Measurements from ENCODE around the gene SUGT1. TPM values are rescaled to one million over a fixed set of nuclear protein-coding genes. Genes with fewer than 3 reads are reported as not detected.

SUGT1 gene
- total and polyA plus RNA-seq, 10 of the 15 experiments (the other 5 are each of a cell fraction or from before 2014, with no cell fraction given) = 46.7 to 122 (median 77.3) TPM

- TF ChIP-seq TCF7 (IDR thresholded peaks at IDR 0.05; ENCODE audit: borderline replicate concordance) (no peak), PAX8 (IDR thresholded peaks at IDR 0.05) (no peak), CUX1 (IDR thresholded peaks at IDR 0.05; ENCODE audit: insufficient replicate concordance, low read depth, low read length) (no peak), FOXK2 (IDR thresholded peaks at IDR 0.05) (no peak), RELA (IDR thresholded peaks at IDR 0.05; ENCODE audit: borderline replicate concordance, partially characterized antibody) (no peak), POLR2A (IDR thresholded peaks at IDR 0.05; ENCODE audit: low read depth, low read length) (no peak), JUNB (IDR thresholded peaks at IDR 0.05) (no peak)
Observed at GRCh38 chr13:52744842-52745375, 92.3 kb downstream of the SUGT1 start (continued).

- no peaks in the 10 kb centered on the region for H3K36me3 ChIP-seq (ENCODE audit: control insufficient read depth in 2 of 2, insufficient read depth in 2 of 2, low read length in 1 of 2)
- intact Hi-C loops (cut with micrococcal nuclease; ENCODE audit: unreplicated experiment) = no loop called here
- DNase-seq (ENCODE audit: low read depth, low spot score) (no peak), ATAC-seq (no peak), FAIRE-seq (no peak)
- RAD21 ChIA-PET (ENCODE audit: unreplicated experiment) = interaction anchor here (0.7 to 3.2 kb wide), 6 partner anchors 10 to 62 kb away, joined by 3 to 16 read pairs (median 4); no protein-coding TSS in a partner anchor
- POLR2A ChIA-PET = interaction anchor here (1.0 to 1.5 kb wide), 2 partner anchors 17 to 20 kb away, joined by 4 to 5 read pairs; no protein-coding TSS in a partner anchor
- 28% methylated on average over 3 of the region's 3 CpGs for WGBS (ENCODE audit: insufficient coverage, insufficient replicate concordance, low lambda C conversion rate, missing lambda C conversion rate)
- no TSS peak for BruUV-seq (replicated peaks)
- H3K27me3 ChIP-seq (replicated peaks in 1 of 2; ENCODE audit: control insufficient read depth in 2 of 2, insufficient read depth in 2 of 2, low read length in 1 of 2) = no peaks in the 10 kb centered on the region
- in situ Hi-C loops (cut with MboI) = no loop called here
- no peaks in the 10 kb centered on the region for H3K79me2 ChIP-seq (ENCODE audit: control insufficient read depth, insufficient read depth, low read length)
- no peak overlapping the region for H2AFZ ChIP-seq (ENCODE audit: control insufficient read depth, low read depth, low read length)
- H3K9me3 ChIP-seq (replicated peaks; ENCODE audit: control insufficient read depth, insufficient read depth, low read length) = no peaks in the 10 kb centered on the region
- H3K9ac ChIP-seq (ENCODE audit: control insufficient read depth, insufficient read depth, low read length) = no peak overlapping the region
- SMC1A ChIA-PET (ENCODE audit: uncharacterized antibody, unreplicated experiment) = interaction anchor here (0.7 to 7.4 kb wide), 11 partner anchors 8 to 222 kb away, joined by 3 to 52 read pairs (median 4); no protein-coding TSS in a partner anchor
- no peak overlapping the region for H3K27ac ChIP-seq (ENCODE audit: control insufficient read depth, insufficient read depth)
- H3K4me3 ChIP-seq = no peak overlapping the region
- CTCF ChIA-PET = interaction anchor here (1.1 to 2.4 kb wide), 4 partner anchors 10 to 222 kb away, joined by 3 to 14 read pairs (median 4); no protein-coding TSS in a partner anchor
- H3K4me2 ChIP-seq (ENCODE audit: control insufficient read depth, insufficient read depth) = no peak overlapping the region
- no peaks in the 10 kb centered on the region for H3K4me1 ChIP-seq (ENCODE audit: control insufficient read depth, insufficient read depth, low read length)
- H4K20me1 ChIP-seq (ENCODE audit: control insufficient read depth, insufficient read depth) = no peaks in the 10 kb centered on the region
- no peak for TF ChIP-seq STAT1 (conservative IDR thresholded peaks at IDR 0.05)
- no peak for TF ChIP-seq HCFC1 (IDR thresholded peaks at IDR 0.05; ENCODE audit: low read length)
- TF ChIP-seq SMARCA5 (IDR thresholded peaks at IDR 0.05) = no peak
- TF ChIP-seq JUNB (IDR thresholded peaks at IDR 0.05) = no peak
- no peak for TF ChIP-seq MEF2A (IDR thresholded peaks at IDR 0.05; ENCODE audit: insufficient read depth, low read depth, low read length)
- TF ChIP-seq RELB (IDR thresholded peaks at IDR 0.05; ENCODE audit: low read depth) = no peak
- TF ChIP-seq POLR2A (IDR thresholded peaks at IDR 0.05; ENCODE audit: low read depth, low read length) = no peak
- no peak for TF ChIP-seq BCL11A (IDR thresholded peaks at IDR 0.05; ENCODE audit: low read depth, low read length)
- TF ChIP-seq POLR2AphosphoS2 (IDR thresholded peaks at IDR 0.05; ENCODE audit: low read depth, low read length) = no peak
- TF ChIP-seq BHLHE40 (IDR thresholded peaks at IDR 0.05; ENCODE audit: borderline replicate concordance in 1 of 2, low read depth in 2 of 2, low read length in 1 of 2) = no peak
- TF ChIP-seq ZNF622 (IDR thresholded peaks at IDR 0.05) = no peak
- no peak for TF ChIP-seq MAX (IDR thresholded peaks at IDR 0.05; ENCODE audit: low read depth, low read length)
Observed at GRCh38 chr13:52746141-52746540, 93.5 kb downstream of the SUGT1 start.

All from GM12878 (cell line).